Spinal cord (tissue), 10 donors: ENCODE results near the gene RTKN2. TPM values are rescaled to one million over a fixed set of nuclear protein-coding genes. Genes with fewer than 3 reads are reported as not detected.
"Not testable (repeated sequence)": the region's sequence is repeated elsewhere in the genome, so short reads cannot be mapped to it uniquely, and the experiment has no call there.

Experiments
- DNase-seq, 6 donors: peaks; one replicate each; pipeline versions ENCODE4 v3.0.0 to v3.0.0-alpha.2; 2013 to 2015; ENCODE audit warnings: low spot score in 6 of 6, low read depth in 4 of 6
- H3K27ac ChIP-seq: one replicate; pipeline ENCODE4 v1.5.1; 2013; ENCODE audit warnings: low read depth, low read length, control low read depth
- H3K27me3 ChIP-seq: one replicate; pipeline ENCODE4 v1.6.1; 2013; ENCODE audit warnings: low read length; ENCODE audit not compliant: control insufficient read depth, insufficient read depth
- H3K36me3 ChIP-seq: one replicate; pipeline ENCODE4 v1.6.1; 2013; ENCODE audit warnings: low read length; ENCODE audit not compliant: control insufficient read depth, insufficient read depth
- H3K4me1 ChIP-seq: one replicate; pipeline ENCODE4 v1.6.1; 2013; ENCODE audit warnings: low read length; ENCODE audit not compliant: control insufficient read depth, insufficient read depth
- H3K4me3 ChIP-seq: one replicate; pipeline ENCODE4 v1.5.1; 2013; ENCODE audit warnings: low read depth, low read length, control low read depth
- H3K9me3 ChIP-seq: one replicate; pipeline ENCODE4 v1.6.1; 2013; ENCODE audit warnings: low read length; ENCODE audit not compliant: control insufficient read depth, insufficient read depth
- WGBS: methylation state at CpG from one replicate; pipeline ENCODE4 v1.1.5; 2013; ENCODE audit warnings: missing lambda C conversion rate; ENCODE audit not compliant: insufficient coverage; 5-methylcytosine and 5-hydroxymethylcytosine counted together
- polyA plus RNA-seq, 2 donors: library from polyadenylated mRNA; unstranded; fragments of 120-200 nt; gene quantifications; one replicate each; pipeline ENCODE4 v1.2.1, GENCODE V29; 2013; ENCODE audit not compliant: insufficient read length in 2 of 2
- total RNA-seq, 2 donors: library from RNA; depleted of rRNA in 1 of 2; stranded (reverse); fragments of 120-200 nt in 1 of 2; fragments of >200 nt in 1 of 2; gene quantifications; one replicate each; pipeline versions ENCODE4 v1.2.3 to v1.2.4, GENCODE V29; 2013 to 2014
- donor health status: healthy.

Gene RTKN2
- total and polyA plus RNA-seq, 4 donors: 9.0 to 13.0 (median 10.6) TPM

DNA sequence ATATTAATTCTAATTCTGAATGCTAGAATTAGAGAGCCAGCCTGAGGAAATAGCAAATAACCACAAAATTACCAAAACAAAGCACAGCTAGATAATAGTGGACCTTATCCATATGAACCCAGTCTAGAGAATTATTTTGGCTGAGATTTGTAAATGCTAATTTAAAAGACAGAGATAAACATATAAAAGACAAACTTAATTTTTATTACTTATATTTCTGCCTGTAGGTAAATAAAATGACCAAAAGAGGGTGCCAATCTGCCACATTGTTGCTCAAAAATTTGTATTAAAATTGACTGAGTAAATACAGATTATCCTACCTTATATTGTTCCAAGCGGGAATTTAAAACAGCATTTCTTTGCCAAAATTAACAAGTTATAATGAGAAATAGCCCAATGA lies 20.2 kb downstream of the RTKN2 start:
- no peaks in the 10 kb centered on the region for H3K4me1 ChIP-seq
- no peak overlapping the region for H3K4me3 ChIP-seq
- no peaks in the 10 kb centered on the region for H3K9me3 ChIP-seq
- DNase-seq: peak in 1 of 6 donors; percentile 47
- H3K27me3 ChIP-seq: no peaks in the 10 kb centered on the region
- H3K27ac ChIP-seq: no peak overlapping the region
- H3K36me3 ChIP-seq: no peaks in the 10 kb centered on the region
- no CpG with 5 or more reads among the region's 1 CpG for WGBS

DNA sequence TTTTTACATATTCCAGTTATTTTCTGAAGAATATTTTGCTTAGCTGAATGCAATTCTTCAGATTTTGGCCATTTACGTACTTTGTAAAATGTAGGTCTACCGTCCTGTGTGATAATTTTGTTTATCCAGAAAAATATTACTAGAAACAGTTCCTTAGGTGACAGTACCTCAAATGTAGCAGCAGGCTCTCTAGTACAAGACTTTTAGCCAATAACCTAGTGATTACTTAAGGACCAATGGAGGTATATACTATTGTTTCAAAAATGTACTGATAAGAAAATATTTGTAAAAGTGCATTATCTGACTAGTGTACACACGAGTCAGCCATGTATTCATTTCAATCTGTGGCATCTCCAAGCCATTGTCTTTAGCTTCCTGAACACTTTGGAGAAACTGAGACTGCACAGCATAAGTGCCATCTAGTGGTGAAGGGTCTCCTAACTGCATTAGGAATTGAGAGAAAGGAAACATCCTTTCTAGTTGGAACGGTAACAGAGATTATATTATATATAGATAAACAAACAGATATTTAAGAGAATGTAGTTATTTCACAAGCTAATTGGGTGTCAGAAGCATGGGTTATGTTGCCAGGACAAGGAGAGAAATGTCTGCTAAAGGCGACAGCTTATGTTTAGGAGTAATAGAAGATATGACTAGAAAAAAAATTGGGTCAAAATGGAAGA lies 23.7 kb downstream of the RTKN2 start:
- Histone ChIP-seq H3K36me3 (no peaks in the 10 kb centered on the region), H3K27me3 (no peaks in the 10 kb centered on the region), H3K9me3 (no peaks in the 10 kb centered on the region), H3K4me1 (no peaks in the 10 kb centered on the region), H3K4me3 (no peak overlapping the region), H3K27ac (no peak overlapping the region)
- DNase-seq: peak in 4 of 6 donors; percentile 62 to 95 (median 80)
- WGBS: 78% methylated on average over 1 of the region's 5 CpGs

DNA sequence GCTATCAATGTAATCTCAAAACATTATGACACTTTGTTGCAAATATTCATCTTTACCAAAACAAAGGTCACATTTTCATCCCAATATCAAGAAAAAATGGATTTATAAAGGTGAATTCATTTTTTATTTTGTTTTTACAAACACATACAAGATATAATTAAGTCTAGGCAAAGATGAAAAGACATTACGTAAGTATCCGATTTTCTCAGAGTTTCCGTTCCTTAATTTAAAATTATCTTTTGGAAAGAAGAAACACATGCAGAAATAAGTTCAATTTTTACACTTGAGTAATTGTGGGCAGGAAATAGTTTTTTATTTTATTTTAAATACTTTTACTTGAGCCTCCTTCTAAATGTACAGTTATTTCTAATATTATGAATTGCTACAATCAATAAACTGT lies 24.6 kb downstream of the RTKN2 start:
- H3K27me3 ChIP-seq: no peaks in the 10 kb centered on the region
- H3K27ac ChIP-seq: no peak overlapping the region
- no peaks in the 10 kb centered on the region for H3K9me3 ChIP-seq
- H3K4me3 ChIP-seq: no peak overlapping the region
- no peak for DNase-seq
- H3K36me3 ChIP-seq: no peaks in the 10 kb centered on the region
- no CpG with 5 or more reads among the region's 3 CpGs for WGBS
- no peaks in the 10 kb centered on the region for H3K4me1 ChIP-seq

DNA sequence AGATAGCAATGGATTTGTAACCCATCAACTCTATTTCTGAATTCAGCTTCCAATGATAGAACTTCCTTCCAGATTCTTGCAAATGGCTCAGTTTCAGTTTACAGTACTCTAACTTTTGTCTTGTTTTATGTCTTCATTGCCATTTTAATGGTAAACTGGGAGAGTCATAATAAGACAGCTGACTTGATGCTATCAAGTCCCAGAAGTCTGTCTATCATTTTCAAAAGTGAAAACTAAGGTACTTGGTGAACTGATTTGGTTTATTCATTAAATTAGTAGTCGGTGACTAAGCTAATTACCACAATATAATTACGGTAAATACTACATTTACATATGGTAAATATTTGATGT lies 25.0 kb downstream of the RTKN2 start:
- no CpG with 5 or more reads among the region's 2 CpGs for WGBS
- Histone ChIP-seq H3K4me1 (no peaks in the 10 kb centered on the region), H3K36me3 (no peaks in the 10 kb centered on the region), H3K27me3 (no peaks in the 10 kb centered on the region), H3K27ac (no peak overlapping the region), H3K4me3 (no peak overlapping the region), H3K9me3 (no peaks in the 10 kb centered on the region)
- no peak for DNase-seq

DNA sequence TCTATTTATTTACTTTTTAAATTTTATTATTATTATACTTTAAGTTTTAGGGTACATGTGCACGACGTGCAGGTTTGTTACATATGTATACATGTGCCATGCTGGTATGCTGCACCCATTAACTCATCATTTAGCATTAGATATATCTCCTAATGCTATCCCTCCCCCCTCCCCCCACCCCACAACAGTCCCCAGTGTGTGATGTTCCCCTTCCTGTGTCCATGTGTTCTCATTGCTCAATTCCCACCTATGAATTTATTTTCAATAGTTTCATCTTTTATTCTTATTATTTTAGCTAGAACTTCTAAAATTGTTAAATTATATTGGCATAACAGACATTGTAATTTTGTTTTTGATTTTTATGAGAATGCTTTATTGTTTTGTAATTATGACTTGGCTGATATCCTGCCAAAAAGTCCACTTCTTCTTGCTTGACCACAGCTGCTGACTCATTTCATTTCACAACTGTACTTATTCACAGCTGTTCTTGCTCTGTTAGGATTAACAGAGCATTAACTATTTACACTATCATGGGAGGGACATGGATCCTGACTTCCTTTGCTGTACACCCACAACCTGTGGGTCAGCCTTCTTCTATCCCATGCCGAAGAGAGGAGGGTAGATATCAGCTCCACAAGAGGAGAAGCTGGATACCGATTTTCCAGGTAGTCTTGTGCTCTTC lies 25.5 kb downstream of the RTKN2 start:
- H3K27me3 ChIP-seq, H3K27ac ChIP-seq, H3K4me1 ChIP-seq, H3K9me3 ChIP-seq, H3K36me3 ChIP-seq, H3K4me3 ChIP-seq: not testable (repeated sequence)
- peak in 1 of 6 donors; percentile 15 for DNase-seq
- 100% methylated on average over 1 of the region's 4 CpGs for WGBS

DNA sequence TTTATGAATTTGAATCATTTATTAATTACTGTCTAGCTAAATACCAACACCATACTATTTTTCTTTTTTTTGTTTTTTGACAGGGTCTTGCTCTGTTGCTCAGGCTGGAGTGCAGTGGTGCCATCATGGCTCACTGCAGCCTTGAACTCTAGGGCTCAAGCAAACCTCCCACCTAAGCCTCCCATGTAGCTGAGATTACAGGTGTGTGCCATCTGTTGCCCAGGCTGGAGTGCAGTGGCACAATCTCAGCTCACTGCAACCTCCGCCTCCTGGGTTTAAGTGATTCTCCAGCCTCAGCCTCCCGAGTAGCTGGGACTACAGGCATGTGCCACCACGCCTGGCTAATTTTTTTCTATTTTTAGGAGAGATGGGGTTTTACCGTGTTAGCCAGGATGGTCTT lies 27.1 kb downstream of the RTKN2 start:
- 100% methylated on average over 1 of the region's 4 CpGs for WGBS
- H3K27me3 ChIP-seq, H3K4me3 ChIP-seq, H3K4me1 ChIP-seq, H3K9me3 ChIP-seq, H3K27ac ChIP-seq, H3K36me3 ChIP-seq, DNase-seq: not testable (repeated sequence)

DNA sequence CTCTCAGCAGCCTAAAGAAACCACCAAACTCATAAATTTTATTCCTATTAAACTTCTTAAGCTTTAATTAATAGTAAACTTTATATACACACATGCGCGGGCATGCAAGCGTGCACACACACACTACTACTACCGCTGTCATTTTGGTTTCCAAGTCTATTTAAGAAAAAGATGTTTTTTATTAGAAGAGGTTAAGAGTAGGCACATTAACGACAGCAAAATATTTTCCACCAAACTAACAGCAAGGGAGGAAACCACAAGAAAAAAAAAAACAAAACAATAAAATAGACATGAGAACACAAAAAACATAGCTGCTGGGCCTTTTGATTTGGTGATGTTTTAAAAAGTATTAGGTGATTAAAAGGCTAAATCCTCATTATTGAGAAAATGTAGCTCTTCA lies 28.6 kb downstream of the RTKN2 start:
- no peak overlapping the region for H3K4me3 ChIP-seq
- no peak for DNase-seq

DNA sequence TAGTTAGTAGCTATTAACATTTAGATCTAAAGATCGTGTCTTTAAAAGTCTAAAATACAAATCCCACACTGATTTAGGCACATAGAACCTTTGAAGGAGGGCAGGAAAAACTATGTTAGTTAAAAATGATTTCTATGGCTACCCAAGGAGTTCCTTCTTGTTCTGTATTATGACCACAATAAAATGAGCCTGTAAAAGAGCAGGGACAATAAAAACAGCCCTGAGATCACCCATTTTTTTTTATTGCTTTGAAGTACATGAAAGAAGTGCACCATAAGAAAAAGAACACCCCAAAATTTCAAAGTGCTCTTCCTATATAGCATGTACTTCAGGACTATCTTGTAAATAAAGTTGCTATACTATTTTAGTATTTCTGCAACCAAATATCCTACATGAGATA lies 29.8 kb downstream of the RTKN2 start:
- WGBS: no CpG with 5 or more reads among the region's 1 CpG
- Histone ChIP-seq H3K9me3 (no peaks in the 10 kb centered on the region), H3K36me3 (no peaks in the 10 kb centered on the region), H3K4me1 (no peaks in the 10 kb centered on the region), H3K4me3 (no peak overlapping the region), H3K27me3 (no peaks in the 10 kb centered on the region), H3K27ac (no peak overlapping the region)
- DNase-seq: no peak

More for the DNA sequence above, 28.6 kb downstream of the RTKN2 start:
- no peaks in the 10 kb centered on the region for H3K4me1 ChIP-seq
- WGBS: no CpG with 5 or more reads among the region's 5 CpGs
- H3K36me3 ChIP-seq: no peaks in the 10 kb centered on the region
- H3K27ac ChIP-seq: no peak overlapping the region
- no peaks in the 10 kb centered on the region for H3K9me3 ChIP-seq
- no peaks in the 10 kb centered on the region for H3K27me3 ChIP-seq

DNA sequence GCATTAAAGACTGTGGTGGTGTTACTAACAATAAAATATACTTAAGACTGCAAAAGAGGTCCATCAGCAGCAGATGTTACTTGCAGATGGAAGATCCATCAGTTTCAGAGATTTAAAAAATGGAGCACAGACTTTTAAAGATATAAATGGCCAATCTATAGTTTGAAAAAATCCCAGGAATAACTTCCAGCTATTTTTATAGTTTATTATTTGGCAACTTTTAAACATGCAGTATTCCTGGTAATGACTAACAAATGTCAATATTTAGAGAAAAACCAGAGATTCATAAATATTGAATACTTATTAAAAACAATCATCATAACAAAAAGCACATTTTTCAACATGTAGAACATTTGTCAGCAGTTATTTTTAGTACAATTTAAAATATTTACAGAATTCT lies 30.7 kb downstream of the RTKN2 start:
- no peak overlapping the region for H3K27ac ChIP-seq
- H3K4me1 ChIP-seq: no peaks in the 10 kb centered on the region
- H3K9me3 ChIP-seq: no peaks in the 10 kb centered on the region
- DNase-seq: no peak
- H3K27me3 ChIP-seq: no peaks in the 10 kb centered on the region
- no peaks in the 10 kb centered on the region for H3K36me3 ChIP-seq
- no peak overlapping the region for H3K4me3 ChIP-seq

DNA sequence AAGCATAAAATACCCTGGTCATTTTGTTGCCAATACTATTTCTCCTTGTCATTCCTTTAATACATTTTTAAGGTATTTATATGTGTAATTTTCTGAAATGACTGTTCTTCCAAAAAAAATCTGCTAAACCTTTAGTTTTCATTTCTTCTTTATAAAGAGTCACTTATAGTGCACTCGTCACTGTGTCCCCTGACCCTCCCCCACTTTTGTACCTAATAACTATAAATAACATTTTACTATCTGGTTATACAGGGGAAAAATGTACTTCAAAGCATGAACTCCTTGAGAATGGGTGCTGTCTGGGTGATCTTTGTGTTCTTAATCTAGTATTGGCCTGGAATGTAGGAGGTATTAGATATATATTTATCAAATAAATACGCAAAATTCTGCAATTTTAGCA lies 31.1 kb downstream of the RTKN2 start:
- no peak for DNase-seq

More for the DNA sequence above, 31.1 kb downstream of the RTKN2 start:
- no CpG with 5 or more reads among the region's 2 CpGs for WGBS
- H3K36me3 ChIP-seq: no peaks in the 10 kb centered on the region
- no peaks in the 10 kb centered on the region for H3K9me3 ChIP-seq
- no peaks in the 10 kb centered on the region for H3K4me1 ChIP-seq
- H3K4me3 ChIP-seq: no peak overlapping the region
- H3K27ac ChIP-seq: no peak overlapping the region
- no peaks in the 10 kb centered on the region for H3K27me3 ChIP-seq
